SH-SY5Y (cell line): ENCODE data around the gene FKBP10.

Experiments
- GATA2 ChIP-seq: IDR thresholded peaks from 2 replicates; pipeline ENCODE4 v1.6.1; 2011; ENCODE audit warnings: mild to moderate bottlenecking, low read depth, low read length
- GATA3 ChIP-seq: IDR thresholded peaks from 2 replicates; pipeline ENCODE4 v1.6.1; 2011; ENCODE audit warnings: low read depth, mild to moderate bottlenecking, low read length, moderate library complexity

DNA sequence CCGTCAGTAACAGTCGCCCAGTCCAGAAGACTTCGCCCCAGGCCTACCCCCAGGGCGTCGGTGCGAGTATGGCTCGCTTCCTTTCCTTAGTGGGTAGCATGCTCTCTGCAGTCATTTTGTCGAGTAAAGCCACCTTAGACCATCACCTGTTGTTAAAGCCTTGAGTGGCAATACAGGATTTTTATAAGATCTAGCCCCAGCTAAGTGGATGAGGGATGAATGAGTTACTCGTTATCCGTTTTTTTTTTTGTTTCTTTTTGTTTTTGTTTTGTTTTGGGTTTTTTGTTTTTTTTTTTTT, 52.7 kb downstream of the FKBP10 start:
- TF ChIP-seq GATA3, result no peak
- no peak for TF ChIP-seq GATA2
